Measurements from ENCODE around the gene RTCB. TPM values are rescaled to one million over a fixed set of nuclear protein-coding genes. Genes with fewer than 3 reads are reported as not detected.
"Not testable (repeated sequence)": the region's sequence is repeated elsewhere in the genome, so short reads cannot be mapped to it uniquely, and the experiment has no call there.

RTCB gene
- polyA plus RNA-seq, 3 donors: 34.4 to 56.3 (median 41.3) TPM

- no peak overlapping the region for H3K27ac ChIP-seq (ENCODE audit: low read depth, low read length)
- 89 to 98% (median 95%) methylated on average over 14 of the region's 14 CpGs for WGBS, 3 donors
Observed at GRCh38 chr22:32352681-32353080, 59.4 kb downstream of the RTCB start.

DNA sequence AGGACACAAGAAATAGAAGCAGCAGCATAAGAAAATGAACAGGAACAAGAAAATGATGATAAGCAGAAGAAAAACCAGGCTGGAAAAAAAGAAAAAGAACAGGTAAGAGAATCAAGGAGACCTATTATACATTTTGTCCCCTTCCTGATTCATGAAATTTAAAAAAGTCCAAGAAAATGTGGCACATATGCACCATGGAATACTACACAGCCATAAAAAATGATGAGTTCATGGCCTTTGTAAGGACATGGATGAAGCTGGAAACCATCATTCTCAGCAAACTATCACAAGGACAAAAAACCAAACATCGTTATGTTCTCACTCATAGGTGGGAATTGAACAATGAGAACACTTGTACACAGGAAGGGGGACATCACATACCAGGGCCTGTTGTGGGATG lies 60.2 kb downstream of the RTCB start:
- 90 to 100% (median 96%) methylated on average over 1 of the region's 1 CpG for WGBS, 3 donors
- not testable (repeated sequence) for H3K27ac ChIP-seq (ENCODE audit: low read depth, low read length)

GRCh38 chr22:32348031-32348611 lies 63.9 kb downstream of the RTCB start:
- WGBS, 3 donors: 72 to 84% (median 82%) methylated on average over 6 of the region's 6 CpGs
- H3K27ac ChIP-seq (ENCODE audit: low read depth, low read length): no peak overlapping the region

DNA sequence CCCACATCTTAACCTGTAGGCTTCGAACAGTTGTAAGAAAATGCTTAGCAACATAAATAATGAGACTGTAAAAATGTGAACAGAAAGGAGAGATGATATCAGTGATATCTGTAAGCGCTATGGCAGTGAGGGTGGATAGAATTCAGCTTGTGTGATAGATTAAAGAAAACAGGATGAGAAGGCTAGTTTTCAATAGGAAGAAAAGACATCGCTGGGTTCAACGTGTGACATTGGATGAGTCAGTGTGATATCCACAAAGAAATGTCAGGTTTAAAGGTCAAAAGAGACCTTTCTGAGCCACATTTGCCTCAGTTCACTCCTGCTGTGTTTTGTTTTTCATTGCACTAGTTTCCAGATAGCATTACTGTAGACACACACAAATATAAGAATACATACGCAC lies 68.1 kb downstream of the RTCB start:
- WGBS, 3 donors: 64 to 72% (median 68%) methylated on average over 5 of the region's 5 CpGs
- H3K27ac ChIP-seq (ENCODE audit: low read depth, low read length): no peak overlapping the region

- no peak overlapping the region for H3K27ac ChIP-seq (ENCODE audit: low read depth, low read length)
- 68 to 78% (median 74%) methylated on average over 2 of the region's 2 CpGs for WGBS, 3 donors
Observed at GRCh38 chr22:32342977-32343376, 69.1 kb downstream of the RTCB start.

- WGBS, 3 donors: 71 to 84% (median 78%) methylated on average over 13 of the region's 13 CpGs
- H3K27ac ChIP-seq (ENCODE audit: low read depth, low read length): no peak overlapping the region
Observed at GRCh38 chr22:32341122-32341740, 70.8 kb downstream of the RTCB start.

GRCh38 chr22:32340411-32340810 lies 71.6 kb downstream of the RTCB start:
- H3K27ac ChIP-seq (ENCODE audit: low read depth, low read length): no peak overlapping the region
- WGBS, 3 donors: 55 to 84% (median 73%) methylated on average over 11 of the region's 11 CpGs

DNA sequence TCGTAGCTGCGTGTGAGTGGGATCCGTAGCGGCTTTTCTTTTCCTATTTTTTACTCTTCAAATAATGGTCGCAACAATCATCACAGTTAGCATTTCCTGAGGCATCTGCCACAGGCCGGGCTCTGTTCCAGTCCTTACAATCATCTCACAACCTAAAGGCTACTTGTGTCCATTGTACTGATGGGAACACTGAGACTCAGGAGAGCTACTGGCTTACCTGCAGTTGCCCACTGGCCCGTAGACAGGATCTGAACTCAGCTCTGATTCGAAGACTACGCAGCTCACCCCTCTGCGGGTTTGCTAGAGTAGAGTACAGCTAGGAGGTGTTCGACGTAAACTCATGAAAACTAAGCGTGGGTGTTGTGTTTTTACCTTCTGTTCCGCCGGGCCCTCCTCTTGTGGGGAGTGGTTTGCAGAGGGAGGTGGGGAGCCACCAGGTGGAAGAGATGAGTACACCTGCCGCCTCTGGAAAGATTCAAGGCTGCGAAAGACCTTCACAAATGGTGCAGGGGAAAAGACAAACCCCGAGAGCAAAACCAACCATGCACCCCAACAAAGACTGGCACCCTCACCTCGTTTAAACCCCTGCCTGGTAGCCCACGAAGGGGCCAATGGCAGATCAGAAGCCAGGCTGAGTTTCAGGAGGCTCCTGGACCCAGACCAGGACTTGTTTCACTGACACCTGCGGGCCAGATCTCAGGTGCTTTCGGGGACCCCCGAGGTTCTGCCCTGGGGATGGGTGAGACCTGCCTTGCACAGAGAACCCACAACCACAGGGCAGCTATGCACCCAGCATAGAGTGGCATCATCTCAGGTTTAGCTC lies 72.6 kb downstream of the RTCB start:
- no peak overlapping the region for H3K27ac ChIP-seq (ENCODE audit: low read depth, low read length)
- 88 to 91% (median 88%) methylated on average over 23 of the region's 23 CpGs for WGBS, 3 donors

GRCh38 chr22:32338757-32339156 lies 73.3 kb downstream of the RTCB start:
- 75 to 83% (median 78%) methylated on average over 10 of the region's 10 CpGs for WGBS, 3 donors

More at GRCh38 chr22:32338757-32339156, 73.3 kb downstream of the RTCB start:
- H3K27ac ChIP-seq (ENCODE audit: low read depth, low read length): no peak overlapping the region

Other genes starting within 250 kb of the RTCB start
- not detected for gene RFPL2, start 207.2 kb downstream of the RTCB start, polyA plus RNA-seq
- gene SLC5A4, start 156.9 kb downstream of the RTCB start, polyA plus RNA-seq: 1 to 10 TPM in 1 of 3 donors, under 1 TPM in 2; 0.25 to 2.5 (median 0.81) TPM
- gene RFPL3, start 54.4 kb downstream of the RTCB start, polyA plus RNA-seq: not detected
- gene BPIFC, start 52.2 kb upstream of the RTCB start, polyA plus RNA-seq: not detected
- gene FBXO7, start 62.6 kb upstream of the RTCB start, polyA plus RNA-seq: 10 to 100 TPM; 34.5 to 83.5 (median 50.8) TPM